ENCODE results near the gene CST11.

- TF ChIP-seq CTCF (IDR thresholded peaks at IDR 0.05) = no peak
- TF ChIP-seq POLR2A (IDR thresholded peaks at IDR 0.05) = no peak
- TF ChIP-seq EP300 (IDR thresholded peaks at IDR 0.05) = no peak
Measured at GRCh38 chr20:23455639-23456038, 3.0 kb upstream of the CST11 start.

All from gastroesophageal sphincter (tissue), 3 donors.